AG04449 (cell line): ENCODE measurements around the gene ADRM1.

Experiments used
- CTCF ChIA-PET: fragments of 350-600 bp; formaldehyde crosslinking; extraction: SDS; loops from one replicate; lab custom pipeline; 2021; ENCODE audit warnings: antibody characterized with exemption; lab: Yijun Ruan, JAX
- POLR2A ChIA-PET: fragments of 400-600, 350-600 bp; formaldehyde crosslinking; extraction: SDS; loops from one replicate; lab custom pipeline; 2020; ENCODE audit warnings: antibody characterized with exemption, inconsistent platforms; lab: Yijun Ruan, JAX
- DNase-seq: peaks from one replicate; pipeline ENCODE4 v3.0.0-alpha.2; 2010; ENCODE audit warnings: low read depth, low spot score
- H3K4me3 ChIP-seq: 2 replicates; pipeline ENCODE4 v1.5.1; 2011; ENCODE audit warnings: low read depth, mild to moderate bottlenecking, control low read depth, low read length
- CTCF ChIP-seq: IDR thresholded peaks from one replicate; pipeline ENCODE4 v1.5.1; 2011; ENCODE audit warnings: mild to moderate bottlenecking, moderate library complexity, low read length, control low read depth, inconsistent platforms; ENCODE audit not compliant: insufficient read depth; ENCODE audit errors: missing control alignments

Gene ADRM1

GRCh38 chr20:62329389-62330377, 26.9 kb downstream of the ADRM1 start:
- TF ChIP-seq CTCF, result no peak
- H3K4me3 ChIP-seq, result no peak overlapping the region
- DNase-seq, result no peak
- POLR2A ChIA-PET, result no interaction called here
- CTCF ChIA-PET, result interaction anchor here (1.1 to 1.3 kb wide), 2 partner anchors 27 to 38 kb away, joined by 3 read pairs; partner anchors contain the start of gene ADRM1

GRCh38 chr20:62330576-62331317, 27.9 kb downstream of the ADRM1 start:
- ChIA-PET POLR2A (no interaction called here), CTCF (no interaction called here)
- no peak for TF ChIP-seq CTCF
- no peak overlapping the region for H3K4me3 ChIP-seq
- no peak for DNase-seq

DNA sequence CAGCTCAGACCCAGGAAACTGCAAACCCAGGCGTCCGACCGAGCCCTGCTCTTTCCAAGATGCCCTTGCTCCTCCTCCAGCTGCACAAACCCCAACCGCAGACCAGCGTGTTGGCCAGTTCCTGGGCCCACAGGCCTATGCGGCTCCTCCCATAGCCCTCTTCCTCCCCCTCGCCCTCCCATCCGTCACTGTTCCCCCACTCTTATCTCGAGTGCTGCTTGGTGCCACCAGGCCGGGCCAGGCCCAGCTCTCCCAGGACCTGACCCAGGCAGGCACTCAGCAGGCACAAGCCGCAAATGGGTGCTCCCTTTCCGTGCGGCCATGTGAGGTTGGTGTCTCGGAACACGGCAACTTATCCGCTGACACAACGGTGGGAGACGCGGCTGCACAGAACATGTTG, 28.6 kb downstream of the ADRM1 start:
- no peak for TF ChIP-seq CTCF
- POLR2A ChIA-PET, result no interaction called here
- no peak overlapping the region for H3K4me3 ChIP-seq
- CTCF ChIA-PET, result no interaction called here
- no peak for DNase-seq

DNA sequence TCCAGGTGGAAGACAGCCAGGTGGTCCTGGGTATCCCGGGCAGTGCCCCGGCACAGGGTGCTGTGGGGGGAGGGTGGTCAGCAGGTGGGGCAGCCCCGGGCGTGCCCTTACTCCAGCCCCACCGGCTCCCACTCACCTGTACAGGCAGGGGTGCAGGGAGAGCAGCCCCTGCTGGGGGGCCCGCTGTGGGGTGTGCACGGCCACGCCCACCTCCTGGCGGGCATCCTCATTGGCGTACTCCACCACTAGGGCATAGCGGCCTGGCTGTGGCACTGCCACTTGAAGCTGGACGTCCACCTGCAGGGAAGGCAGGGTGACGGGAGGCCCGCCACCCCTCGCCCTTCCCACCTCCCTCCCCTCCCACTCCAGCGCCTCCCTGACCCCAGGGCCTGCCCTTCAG, 29.6 kb downstream of the ADRM1 start:
- POLR2A ChIA-PET, result no interaction called here
- TF ChIP-seq CTCF, result no peak
- CTCF ChIA-PET, result no interaction called here
- H3K4me3 ChIP-seq, result no peak overlapping the region
- no peak for DNase-seq

GRCh38 chr20:62332989-62333819, 30.4 kb downstream of the ADRM1 start:
- ChIA-PET CTCF (no interaction called here), POLR2A (no interaction called here)
- TF ChIP-seq CTCF, result no peak
- DNase-seq, result no peak
- H3K4me3 ChIP-seq, result no peak overlapping the region
